Colonic mucosa (tissue), 4 donors: ENCODE results near the gene EIF2S1. TPM values are rescaled to one million over a fixed set of nuclear protein-coding genes. Genes with fewer than 3 reads are reported as not detected.

Experiments used
- DNase-seq: peaks from one replicate; pipeline ENCODE4 v3.0.0-alpha.2; 2020
- H3K27ac ChIP-seq: fragments of 200-600 bp; one replicate; pipeline ENCODE4 v1.8.0; 2021
- H3K27me3 ChIP-seq: fragments of 200-600 bp; one replicate; pipeline ENCODE4 v1.8.0; 2021
- H3K36me3 ChIP-seq: fragments of 200-600 bp; one replicate; pipeline ENCODE4 v1.8.0; 2021
- H3K4me1 ChIP-seq: fragments of 200-600 bp; one replicate; pipeline ENCODE4 v1.8.0; 2021; ENCODE audit warnings: mild to moderate bottlenecking
- H3K4me3 ChIP-seq: fragments of 200-600 bp; one replicate; pipeline ENCODE4 v1.8.0; 2021
- H3K9ac ChIP-seq, 2 donors: one replicate each; pipeline ENCODE4 v1.7.0; 2013; ENCODE audit warnings: control low read depth in 2 of 2, low read depth in 2 of 2, low read length in 2 of 2
- H3K9me3 ChIP-seq: fragments of 200-600 bp; one replicate; pipeline ENCODE4 v1.8.0; 2021
- CTCF ChIP-seq: fragments of 200-600 bp; IDR thresholded peaks from one replicate; pipeline ENCODE4 v1.8.0; 2022; ENCODE audit warnings: antibody characterized with exemption, mild to moderate bottlenecking
- intact Hi-C: fragments of 100-400 bp; cut with DNase I; formaldehyde crosslinking; loops from one replicate; pipeline ENCODE4 v1.14.1; 2022
- total RNA-seq, 2 donors: library from RNA; stranded (reverse); fragmentation: NEBNext Ultra II Directional in 1 of 2; extraction: Animal tissue kit (Norgen Biotek cat#: 25700) in 1 of 2; gene quantifications; one replicate each; pipeline ENCODE4 v1.2.1, GENCODE V29; 2021
- donor health status: healthy.
- donor health status: DM: no; HTN: no; CAD: no.
- donor health status: DM: no; HTN: no; CAD: no.

Gene EIF2S1
- total RNA-seq, 2 donors from 2014 or later: 73.7 to 130 TPM

- Histone ChIP-seq H3K27ac (no peak overlapping the region), H3K9me3 (no peaks in the 10 kb centered on the region), H3K27me3 (no peaks in the 10 kb centered on the region), H3K4me1 (no peaks in the 10 kb centered on the region), H3K4me3 (no peak overlapping the region), H3K9ac (no peak overlapping the region), H3K36me3 (peaks cover 5% of the 10 kb centered on the region)
- intact Hi-C loops: no loop called here
- no peak for DNase-seq
- TF ChIP-seq CTCF: no peak
These were observed 35.2 kb downstream of the EIF2S1 start for GRCh38 chr14:67395086-67395875.

- Histone ChIP-seq H3K9ac (no peak overlapping the region), H3K9me3 (no peaks in the 10 kb centered on the region), H3K4me3 (no peak overlapping the region), H3K27ac (no peak overlapping the region), H3K27me3 (no peaks in the 10 kb centered on the region), H3K4me1 (no peaks in the 10 kb centered on the region), H3K36me3 (peaks cover 5% of the 10 kb centered on the region)
- DNase-seq: no peak
- TF ChIP-seq CTCF: no peak
- intact Hi-C loops: no loop called here
These were observed 35.7 kb downstream of the EIF2S1 start for GRCh38 chr14:67395876-67396189.

GRCh38 chr14:67396381-67396970 is 36.3 kb downstream of the EIF2S1 start:
- Histone ChIP-seq H3K9me3 (no peaks in the 10 kb centered on the region), H3K27me3 (no peaks in the 10 kb centered on the region), H3K36me3 (peaks cover 5% of the 10 kb centered on the region), H3K27ac (no peak overlapping the region), H3K4me1 (no peaks in the 10 kb centered on the region), H3K4me3 (no peak overlapping the region), H3K9ac (no peak overlapping the region)
- TF ChIP-seq CTCF: no peak
- DNase-seq: no peak
- intact Hi-C loops: no loop called here

- intact Hi-C loops: no loop called here
- Histone ChIP-seq H3K4me3 (no peak overlapping the region), H3K27ac (no peak overlapping the region), H3K9ac (no peak overlapping the region), H3K27me3 (no peaks in the 10 kb centered on the region), H3K36me3 (peaks cover 4% of the 10 kb centered on the region), H3K9me3 (no peaks in the 10 kb centered on the region), H3K4me1 (no peaks in the 10 kb centered on the region)
- no peak for DNase-seq
- TF ChIP-seq CTCF: no peak
These were observed 37.4 kb downstream of the EIF2S1 start for GRCh38 chr14:67397536-67397935.

- DNase-seq: no peak
- intact Hi-C loops: no loop called here
- no peak for TF ChIP-seq CTCF
- Histone ChIP-seq H3K27me3 (no peaks in the 10 kb centered on the region), H3K9me3 (no peaks in the 10 kb centered on the region), H3K27ac (no peak overlapping the region), H3K4me1 (no peaks in the 10 kb centered on the region), H3K9ac (no peak overlapping the region), H3K36me3 (no peaks in the 10 kb centered on the region), H3K4me3 (no peak overlapping the region)
These were observed 40.3 kb downstream of the EIF2S1 start for GRCh38 chr14:67400434-67400833.
